ENCODE data around the gene GSTO1.

- TF ChIP-seq CTCF (IDR thresholded peaks at IDR 0.05; ENCODE audit: poor library complexity, severe bottlenecking) (no peak), EZH2 (IDR thresholded peaks at IDR 0.05; ENCODE audit: borderline replicate concordance, insufficient read depth, low read length, poor library complexity, severe bottlenecking) (no peak), REST (IDR thresholded peaks at IDR 0.05; ENCODE audit: borderline replicate concordance) (no peak), RAD21 (conservative IDR thresholded peaks at IDR 0.05) (no peak), EP300 (conservative IDR thresholded peaks at IDR 0.05; ENCODE audit: poor library complexity, severe bottlenecking) (no peak)
These were observed 53.8 kb downstream of the GSTO1 start for GRCh38 chr10:104308439-104308903.

Data from neural cell (in vitro differentiated cells).